Heart left ventricle (tissue), 16 donors: Measurements from ENCODE around the gene GPR153. TPM values are rescaled to one million over a fixed set of nuclear protein-coding genes. Genes with fewer than 3 reads are reported as not detected.
"Not testable (repeated sequence)": the region's sequence is repeated elsewhere in the genome, so short reads cannot be mapped to it uniquely, and the experiment has no call there.

ENCODE experiments used
- ATAC-seq, 4 donors: fragments of 200-7000 bp; cut with Tn5 transposase; one replicate each; pipeline ENCODE4 v1.9.1; 2020 to 2022; ENCODE audit warnings: moderate library complexity in 4 of 4, mild to moderate bottlenecking in 3 of 4, moderate number of reproducible peaks in 1 of 4
- DNase-seq, 5 donors: peaks; one replicate each; pipeline ENCODE4 v3.0.0-alpha.2; 2020
- H3K27ac ChIP-seq, 12 donors: fragments of 200-600 bp; sonication (generic) in 4 of 12; one replicate each; pipeline versions ENCODE4 v1.5.0 to v1.8.0; 2016 to 2022; ENCODE audit warnings: mild to moderate bottlenecking in 2 of 12
- H3K27me3 ChIP-seq, 9 donors: fragments of 200-600 bp; sonication (generic) in 2 of 9; one replicate each; pipeline versions ENCODE4 v1.5.1 to v1.8.0; 2016 to 2022; ENCODE audit warnings: mild to moderate bottlenecking in 3 of 9
- H3K36me3 ChIP-seq, 9 donors: fragments of 200-600 bp; sonication (generic) in 2 of 9; one replicate each; pipeline versions ENCODE4 v1.5.0 to v1.8.0; 2018 to 2022; ENCODE audit warnings: mild to moderate bottlenecking in 2 of 9
- H3K4me1 ChIP-seq, 12 donors: fragments of 200-600 bp; sonication (generic) in 4 of 12; one replicate each; pipeline versions ENCODE4 v1.5.0 to v1.8.0; 2016 to 2022; ENCODE audit warnings: mild to moderate bottlenecking in 3 of 12
- H3K4me3 ChIP-seq, 12 donors: fragments of 200-600 bp; sonication (generic) in 4 of 12; one replicate each; pipeline versions ENCODE4 v1.5.0 to v1.8.0; 2017 to 2022; ENCODE audit warnings: mild to moderate bottlenecking in 9 of 12, moderate library complexity in 4 of 12
- H3K9me3 ChIP-seq, 12 donors: fragments of 200-600 bp; sonication (generic) in 4 of 12; one replicate each; pipeline versions ENCODE4 v1.5.0 to v1.8.0; 2016 to 2022; ENCODE audit warnings: mild to moderate bottlenecking in 1 of 12
- POLR2A ChIP-seq, 2 donors: fragments of 450-650 bp; IDR thresholded peaks; one replicate each; pipeline ENCODE4 v1.6.1; 2017; ENCODE audit warnings: antibody characterized with exemption in 2 of 2, mild to moderate bottlenecking in 2 of 2, moderate library complexity in 2 of 2
- WGBS, 4 donors: extraction: QIAGEN DNeasy Blood & Tissue Kit in 2 of 4; methylation state at CpG; one replicate each; pipeline versions ENCODE4 v1.1.5 to v1.1.7; 2013 to 2018; 5-methylcytosine and 5-hydroxymethylcytosine counted together
- intact Hi-C, 10 donors: fragments of 100-400 bp; cut with DNase I; formaldehyde crosslinking; loops; one replicate each; pipeline versions ENCODE4 v1.11.1 to v1.14.2; 2022
- long read RNA-seq, 3 donors: library from polyadenylated mRNA; unstranded; transcript quantifications; one replicate each; pipeline ENCODE4 v2.0.0, GENCODE V29; 2020 to 2021
- polyA plus RNA-seq, 2 donors: library from polyadenylated mRNA; stranded (reverse); fragments of 200-250 nt; gene quantifications; one replicate each; pipeline ENCODE4 v1.2.3, GENCODE V29; 2013
- total RNA-seq, 9 donors: library from RNA; depleted of rRNA in 2 of 9; stranded (reverse); fragments of >200 nt in 2 of 9; fragmentation: NEBNext Ultra II Directional in 3 of 9; extraction: Animal tissue kit (Norgen Biotek cat#: 25700) in 3 of 9; gene quantifications; one replicate each; pipeline versions ENCODE4 v1.1.0 to v1.2.4, GENCODE V29; 2016 to 2023
- TF ChIP-seq, protein P1 (sequence below), 12 donors: fragments of 200-600 bp; sonication (generic) in 4 of 12; IDR thresholded peaks; one replicate each; pipeline versions ENCODE4 v1.5.0 to v1.8.0; 2018 to 2022; ENCODE audit warnings: antibody characterized with exemption in 12 of 12, mild to moderate bottlenecking in 5 of 12
- donor health status: ischemic (EF 13 %, LVEDD 7.1; RV severe dilation, severe dysfunction).
- donor health status: healthy with polysubstance abuse.
- donor health status: DM: no; HTN: yes; CAD: no.
- donor health status: DM: no; HTN: no; CAD: no.
- donor health status: ischemic (EF 25% LVEDD 6.9; RV normal size, moderate dysfunction).
- donor health status: ischemic (EF 25% LVEDD 5.7; RV mildly dilated, moderate dysfunction).
- donor health status: healthy.
- donor health status: DM: yes; HTN: yes; CAD: no.
- donor health status: ischemic (EF 35%, LVEDD 5.7; RV mildly dilated, moderate dysfunction).
- donor health status: nonischemic (EF 11% LVEDD 7.7; RV severe dilation, severe dysfunction).
- donor health status: DM: yes; HTN: yes; CAD: no.
- donor health status: PGD.
- donor health status: ischemic (EF 29% LVEDD 5.4; RV normal size, mild dysfunction).
- donor health status: nonischemic (EF 23%, LVEDD 6.1; RV moderate dilation, normal function).

Gene GPR153
- total RNA-seq = 10 to 100 TPM in 1 of 9 donors, 1 to 10 TPM in 8; 2.7 to 30.0 (median 4.8) TPM
- 1 to 10 TPM; 2.7 to 4.7 TPM for polyA plus RNA-seq
- long read RNA-seq, donor 1, full-length matches to known transcripts = 2 of 14 reads
- long read RNA-seq, donor 1, partial matches to known transcripts = 10 of 14 reads
- long read RNA-seq, donor 1, other reads (novel, unspliced or antisense) = 2 of 14 reads
- long read RNA-seq, donor 2, partial matches to known transcripts = 0 of 13 reads
- long read RNA-seq, donor 2, other reads (novel, unspliced or antisense) = 13 of 13 reads
- long read RNA-seq, donor 3, full-length matches to known transcripts = 3 of 26 reads
- long read RNA-seq, donor 3, partial matches to known transcripts = 22 of 26 reads
- long read RNA-seq, donor 3, other reads (novel, unspliced or antisense) = 1 of 26 reads

DNA sequence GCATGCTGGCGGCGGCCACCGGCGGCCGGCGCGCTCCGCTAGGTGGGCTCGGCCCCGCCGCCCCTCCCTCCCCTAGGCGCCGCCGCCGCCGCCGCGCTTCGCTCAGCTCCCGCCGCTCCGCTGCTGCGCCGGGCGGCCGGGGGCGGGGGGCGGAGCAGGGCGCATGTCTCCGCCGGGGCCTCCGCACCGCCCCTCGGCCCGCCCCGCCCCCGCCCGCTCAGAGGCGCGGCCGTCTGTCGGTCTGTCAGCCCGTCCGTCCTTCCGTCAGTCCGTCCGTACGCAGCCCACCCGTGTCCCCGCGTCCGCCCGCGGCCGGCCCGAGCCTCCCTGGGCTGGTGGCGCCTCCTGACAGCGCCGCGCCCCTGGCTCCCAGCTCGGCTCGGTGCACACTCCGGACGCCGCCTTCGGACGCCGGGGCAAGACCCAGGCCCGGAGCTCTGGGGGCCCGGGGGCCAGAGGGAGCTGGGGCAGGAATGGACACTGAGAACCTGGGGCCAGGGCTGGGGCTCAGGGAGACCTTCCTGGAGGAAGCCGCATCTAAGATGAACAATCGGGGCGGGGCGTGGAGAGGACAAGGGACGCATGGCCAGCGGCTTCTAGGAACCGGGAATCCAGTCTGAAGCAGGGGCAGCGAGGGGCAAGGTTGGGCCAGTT, at the start of gene GPR153:
TSS of gene GPR153 (minus strand) at position 138 of the 654 bp plus-strand sequence. CDS start 6,193 bp downstream, outside the sequence.
- H3K4me1 ChIP-seq = peaks cover 0 to 38% (median 25%) of the 10 kb centered on the region in 12 donors
- H3K27ac ChIP-seq = peak within 1 kb of the TSS; percentile 8 to 85 (median 69)
- WGBS, 4 donors = 1 to 4% (median 3%) methylated on average over 13 to 78 of the region's 78 CpGs
- TF ChIP-seq POLR2A (IDR thresholded peaks at IDR 0.05) = no peak
- TF ChIP-seq, protein P1, sequence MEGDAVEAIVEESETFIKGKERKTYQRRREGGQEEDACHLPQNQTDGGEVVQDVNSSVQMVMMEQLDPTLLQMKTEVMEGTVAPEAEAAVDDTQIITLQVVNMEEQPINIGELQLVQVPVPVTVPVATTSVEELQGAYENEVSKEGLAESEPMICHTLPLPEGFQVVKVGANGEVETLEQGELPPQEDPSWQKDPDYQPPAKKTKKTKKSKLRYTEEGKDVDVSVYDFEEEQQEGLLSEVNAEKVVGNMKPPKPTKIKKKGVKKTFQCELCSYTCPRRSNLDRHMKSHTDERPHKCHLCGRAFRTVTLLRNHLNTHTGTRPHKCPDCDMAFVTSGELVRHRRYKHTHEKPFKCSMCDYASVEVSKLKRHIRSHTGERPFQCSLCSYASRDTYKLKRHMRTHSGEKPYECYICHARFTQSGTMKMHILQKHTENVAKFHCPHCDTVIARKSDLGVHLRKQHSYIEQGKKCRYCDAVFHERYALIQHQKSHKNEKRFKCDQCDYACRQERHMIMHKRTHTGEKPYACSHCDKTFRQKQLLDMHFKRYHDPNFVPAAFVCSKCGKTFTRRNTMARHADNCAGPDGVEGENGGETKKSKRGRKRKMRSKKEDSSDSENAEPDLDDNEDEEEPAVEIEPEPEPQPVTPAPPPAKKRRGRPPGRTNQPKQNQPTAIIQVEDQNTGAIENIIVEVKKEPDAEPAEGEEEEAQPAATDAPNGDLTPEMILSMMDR (IDR thresholded peaks at IDR 0.05) = no peak
- intact Hi-C loops = no loop called here
- H3K9me3 ChIP-seq = no peaks in the 10 kb centered on the region
- ATAC-seq (peak in 3 of 4 donors; percentile 36 to 69 (median 56)), DNase-seq (peak in 4 of 5 donors; percentile 58 to 71 (median 64))
- no peaks in the 10 kb centered on the region for H3K36me3 ChIP-seq
- H3K27me3 ChIP-seq = peaks cover 0 to 26% (median 8%) of the 10 kb centered on the region in 9 donors
- peak within 1 kb of the TSS; percentile 43 to 84 (median 65) for H3K4me3 ChIP-seq

DNA sequence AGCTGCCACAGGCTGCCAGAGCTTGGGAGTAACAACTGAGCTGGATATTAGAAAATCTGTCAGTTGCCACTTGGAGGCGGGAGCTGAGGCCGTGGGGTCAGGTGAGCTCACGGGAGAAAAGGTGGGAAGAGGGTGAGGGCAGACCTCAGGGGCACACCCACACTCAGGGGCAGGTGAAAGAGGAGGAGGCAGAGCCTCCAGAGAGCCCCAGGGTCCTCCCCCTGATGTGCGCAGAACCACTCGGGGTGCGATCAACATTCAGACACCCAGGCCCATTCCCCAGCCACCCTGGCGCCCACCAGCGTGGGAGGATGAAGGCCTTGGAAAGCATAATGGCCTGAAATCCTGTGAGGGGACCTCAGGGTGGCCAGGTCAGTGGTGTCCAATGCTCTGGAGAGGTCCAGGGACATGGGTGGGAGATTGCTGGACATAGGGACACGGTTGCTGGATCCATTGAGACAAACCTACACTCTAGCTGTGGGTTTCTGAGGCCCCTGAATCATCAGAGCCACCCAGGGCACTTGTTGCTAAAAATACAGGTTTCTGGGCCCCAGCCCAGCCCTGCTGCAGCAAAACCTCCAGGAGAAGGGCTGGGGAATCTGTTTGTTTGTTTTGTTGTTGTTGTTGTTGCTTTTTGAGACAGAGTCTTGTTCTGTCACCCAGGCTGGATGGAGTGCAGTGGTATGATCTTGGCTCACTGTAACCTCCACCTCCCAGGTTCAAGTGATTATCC, 49.4 kb upstream of the GPR153 start:
- DNase-seq (no peak), ATAC-seq (no peak)
- 93 to 95% (median 95%) methylated on average over 9 of the region's 9 CpGs for WGBS, 4 donors
- no peak overlapping the region for H3K4me3 ChIP-seq
- no peak for TF ChIP-seq POLR2A (IDR thresholded peaks at IDR 0.05)
- TF ChIP-seq, protein P1 (IDR thresholded peaks at IDR 0.05) = no peak
- no peaks in the 10 kb centered on the region for H3K4me1 ChIP-seq
- H3K27ac ChIP-seq = no peak overlapping the region
- H3K36me3 ChIP-seq = no peaks in the 10 kb centered on the region
- H3K9me3 ChIP-seq = no peaks in the 10 kb centered on the region
- intact Hi-C loops = no loop called here
- H3K27me3 ChIP-seq = no peaks in the 10 kb centered on the region

DNA sequence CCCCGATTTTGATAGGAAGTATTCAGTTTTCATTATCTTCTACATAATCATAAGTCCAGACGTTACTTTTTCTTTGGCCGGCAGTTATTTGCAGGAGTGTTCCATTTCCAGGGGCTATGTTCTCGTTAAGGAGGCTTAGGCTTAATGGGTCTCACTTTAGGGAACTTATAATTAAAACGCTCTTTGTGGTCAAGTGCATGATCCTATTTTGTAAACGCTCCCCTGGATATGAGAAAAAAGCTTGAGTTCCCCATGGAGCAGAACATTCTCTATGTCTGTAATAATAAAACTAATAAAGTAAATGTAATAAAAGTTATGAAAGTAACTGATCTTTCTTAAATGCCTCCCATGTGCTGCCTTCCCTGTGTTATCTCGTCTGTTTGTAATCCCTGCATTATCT, 48.7 kb upstream of the GPR153 start:
- DNase-seq (no peak), ATAC-seq (no peak)
- no peaks in the 10 kb centered on the region for H3K9me3 ChIP-seq
- TF ChIP-seq, protein P1 (IDR thresholded peaks at IDR 0.05) = no peak
- TF ChIP-seq POLR2A (IDR thresholded peaks at IDR 0.05) = no peak
- no peak overlapping the region for H3K27ac ChIP-seq
- H3K27me3 ChIP-seq = no peaks in the 10 kb centered on the region
- intact Hi-C loops = no loop called here
- H3K4me1 ChIP-seq = no peaks in the 10 kb centered on the region
- no peak overlapping the region for H3K4me3 ChIP-seq
- WGBS, 4 donors = 82 to 91% (median 85%) methylated on average over 7 of the region's 7 CpGs
- no peaks in the 10 kb centered on the region for H3K36me3 ChIP-seq

DNA sequence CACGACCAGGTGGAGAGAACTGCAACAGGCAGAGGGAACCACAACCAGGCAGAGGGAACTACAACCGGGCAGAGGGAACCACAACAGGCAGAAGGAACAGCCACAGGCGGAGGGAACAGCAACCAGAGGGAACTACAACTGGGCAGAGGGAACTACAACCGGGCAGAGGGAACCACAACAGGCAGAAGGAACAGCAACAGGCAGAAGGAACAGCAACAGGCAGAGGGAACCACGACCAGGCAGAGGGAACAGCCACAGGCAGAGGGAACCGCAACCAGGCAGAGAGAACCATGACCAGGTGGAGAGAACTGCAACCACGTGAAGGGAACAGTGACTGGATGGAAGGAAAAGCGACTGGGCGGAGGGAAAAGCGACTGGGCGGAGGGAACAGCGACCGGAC, 47.6 kb upstream of the GPR153 start:
- no peak for DNase-seq
- Histone ChIP-seq H3K36me3 (no peaks in the 10 kb centered on the region), H3K27me3 (no peaks in the 10 kb centered on the region), H3K4me3 (no peak overlapping the region), H3K9me3 (no peaks in the 10 kb centered on the region), H3K27ac (no peak overlapping the region), H3K4me1 (no peaks in the 10 kb centered on the region)
- WGBS, 4 donors = 90 to 97% (median 94%) methylated on average over 13 of the region's 13 CpGs
- no peak for ATAC-seq
- TF ChIP-seq, protein P1 (IDR thresholded peaks at IDR 0.05) = no peak
- TF ChIP-seq POLR2A (IDR thresholded peaks at IDR 0.05) = no peak
- intact Hi-C loops = no loop called here

DNA sequence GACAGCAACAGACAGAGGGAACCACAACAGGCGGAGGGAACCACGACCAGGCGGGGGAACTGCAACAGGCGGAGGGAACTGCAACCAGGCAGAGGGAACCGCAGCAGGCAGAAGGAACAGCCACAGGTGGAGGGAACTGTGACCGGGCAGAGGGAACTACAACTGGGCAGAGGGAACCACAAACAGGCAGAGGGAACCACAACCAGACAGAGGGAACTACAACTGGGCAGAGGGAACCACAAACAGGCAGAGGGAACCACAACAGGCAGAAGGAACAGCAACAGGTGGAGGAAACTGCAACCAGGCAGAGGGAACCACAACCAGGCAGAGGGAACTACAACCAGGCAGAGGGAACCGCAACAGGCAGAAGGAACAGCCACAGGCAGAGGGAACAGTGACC, 46.8 kb upstream of the GPR153 start:
- 90 to 97% (median 95%) methylated on average over 7 of the region's 7 CpGs for WGBS, 4 donors
- H3K27me3 ChIP-seq, DNase-seq, H3K36me3 ChIP-seq, H3K9me3 ChIP-seq, ATAC-seq, H3K27ac ChIP-seq, intact Hi-C loops, H3K4me1 ChIP-seq, H3K4me3 ChIP-seq: not testable (repeated sequence)
